Measurements from ENCODE around the gene MLX.

- TF ChIP-seq CTCF (IDR thresholded peaks at IDR 0.05), result no peak
- TF ChIP-seq POLR2A (IDR thresholded peaks at IDR 0.05), result no peak
Measured at GRCh38 chr17:42573095-42573494, 6.2 kb downstream of the MLX start.
